Upper lobe of left lung (tissue), 4 donors: ENCODE results near the gene ADSS1.

Source experiments
- CTCF ChIP-seq, 6 experiments: fragments of 450-650 bp in 4 of 6; fragments of 200-600 bp in 2 of 6; sonication (generic) in 2 of 6; IDR thresholded peaks; one replicate each; pipeline ENCODE4 v1.5.1; 2016 to 2019; ENCODE audit warnings: antibody characterized with exemption in 6 of 6
- EP300 ChIP-seq, 4 donors: sonication (generic); formaldehyde crosslinking; IDR thresholded peaks; one replicate each; pipeline ENCODE4 v1.5.1; 2017; ENCODE audit warnings: antibody characterized with exemption in 4 of 4, control low read depth in 2 of 4
- POLR2A ChIP-seq, 4 donors: fragments of 450-650 bp; IDR thresholded peaks; one replicate each; pipeline ENCODE4 v1.5.1; 2016 to 2017; ENCODE audit warnings: antibody characterized with exemption in 4 of 4, mild to moderate bottlenecking in 2 of 4
- POLR2AphosphoS5 ChIP-seq, 2 donors: sonication (generic); formaldehyde crosslinking; IDR thresholded peaks; one replicate each; pipeline ENCODE4 v1.5.1; 2017; ENCODE audit warnings: antibody characterized with exemption in 2 of 2

- TF ChIP-seq CTCF (IDR thresholded peaks at IDR 0.05) (no peak), POLR2AphosphoS5 (IDR thresholded peaks at IDR 0.05) (no peak), POLR2A (IDR thresholded peaks at IDR 0.05) (no peak), EP300 (IDR thresholded peaks at IDR 0.05) (no peak)
Observed at GRCh38 chr14:104767634-104767918, 43.5 kb downstream of the ADSS1 start.
